ENCODE data around the gene TOR1AIP1.

Gene TOR1AIP1

DNA sequence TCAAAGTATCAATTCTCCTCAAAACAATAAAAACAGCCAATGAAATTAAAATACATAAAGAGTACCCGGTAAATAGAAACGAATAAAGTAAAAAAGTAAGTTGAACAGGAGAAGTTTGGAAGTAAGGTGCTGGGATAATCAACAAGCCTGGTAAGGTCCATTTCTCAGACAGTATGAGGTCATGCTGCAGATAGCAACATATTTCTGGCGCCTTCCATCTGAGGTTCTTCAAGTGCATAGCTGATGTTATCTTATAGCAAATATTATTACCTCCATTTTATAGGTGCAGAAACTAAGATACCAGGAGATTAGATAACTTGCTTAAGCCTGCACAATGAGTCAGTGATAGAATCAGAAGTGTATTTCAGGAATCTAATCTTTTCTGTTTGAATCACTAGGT is 48.8 kb downstream of the TOR1AIP1 start:
- TF ChIP-seq EP300 (IDR thresholded peaks at IDR 0.05; ENCODE audit: borderline replicate concordance) (no peak), CREB1 (IDR thresholded peaks at IDR 0.05; ENCODE audit: low read depth) (no peak), TAF1 (IDR thresholded peaks at IDR 0.05; ENCODE audit: low read depth) (no peak), NFIC (IDR thresholded peaks at IDR 0.05) (no peak), FOXM1 (IDR thresholded peaks at IDR 0.05; ENCODE audit: borderline replicate concordance, low read depth) (no peak), ZBTB7A (IDR thresholded peaks at IDR 0.05; ENCODE audit: low read depth) (no peak), CEBPB (IDR thresholded peaks at IDR 0.05) (no peak), RAD21 (IDR thresholded peaks at IDR 0.05; ENCODE audit: low read depth) (no peak), TCF12 (IDR thresholded peaks at IDR 0.05; ENCODE audit: low read depth) (no peak), YY1 (IDR thresholded peaks at IDR 0.05; ENCODE audit: low read depth) (no peak), EGR1 (IDR thresholded peaks at IDR 0.05) (no peak), TEAD4 (IDR thresholded peaks at IDR 0.05) (no peak)
- TF ChIP-seq, protein P1, sequence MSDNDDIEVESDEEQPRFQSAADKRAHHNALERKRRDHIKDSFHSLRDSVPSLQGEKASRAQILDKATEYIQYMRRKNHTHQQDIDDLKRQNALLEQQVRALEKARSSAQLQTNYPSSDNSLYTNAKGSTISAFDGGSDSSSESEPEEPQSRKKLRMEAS (IDR thresholded peaks at IDR 0.05) = no peak
- TF ChIP-seq, protein P2, sequence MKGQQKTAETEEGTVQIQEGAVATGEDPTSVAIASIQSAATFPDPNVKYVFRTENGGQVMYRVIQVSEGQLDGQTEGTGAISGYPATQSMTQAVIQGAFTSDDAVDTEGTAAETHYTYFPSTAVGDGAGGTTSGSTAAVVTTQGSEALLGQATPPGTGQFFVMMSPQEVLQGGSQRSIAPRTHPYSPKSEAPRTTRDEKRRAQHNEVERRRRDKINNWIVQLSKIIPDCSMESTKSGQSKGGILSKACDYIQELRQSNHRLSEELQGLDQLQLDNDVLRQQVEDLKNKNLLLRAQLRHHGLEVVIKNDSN (IDR thresholded peaks at IDR 0.05) = no peak

DNA sequence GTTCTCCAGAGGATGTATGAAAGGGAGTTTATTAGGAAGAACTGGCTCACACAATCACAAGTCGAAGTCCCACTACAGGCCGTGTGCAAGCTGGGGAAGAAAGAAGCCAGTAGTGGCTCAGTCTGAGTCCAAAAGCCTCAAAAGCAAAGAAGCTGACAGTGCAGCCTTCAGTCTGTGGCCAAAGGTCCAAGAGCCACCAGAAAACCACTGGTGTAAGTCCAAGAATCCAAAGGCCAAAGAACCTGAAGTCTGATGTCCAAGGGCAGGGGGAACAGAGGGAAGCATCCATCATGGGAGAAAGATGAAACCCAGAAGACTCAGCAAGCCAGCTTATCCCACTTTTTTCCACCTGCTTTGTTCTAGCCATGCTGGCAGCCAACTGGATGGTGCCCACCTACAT is 51.1 kb downstream of the TOR1AIP1 start:
- TF ChIP-seq CREB1 (IDR thresholded peaks at IDR 0.05; ENCODE audit: low read depth) = no peak
- TF ChIP-seq TAF1 (IDR thresholded peaks at IDR 0.05; ENCODE audit: low read depth) = no peak
- TF ChIP-seq, protein P1 (IDR thresholded peaks at IDR 0.05) = no peak
- TF ChIP-seq ZBTB7A (IDR thresholded peaks at IDR 0.05; ENCODE audit: low read depth) = no peak
- no peak for TF ChIP-seq TEAD4 (IDR thresholded peaks at IDR 0.05)
- TF ChIP-seq RAD21 (IDR thresholded peaks at IDR 0.05; ENCODE audit: low read depth) = no peak
- TF ChIP-seq EP300 (IDR thresholded peaks at IDR 0.05; ENCODE audit: borderline replicate concordance) = no peak
- no peak for TF ChIP-seq CEBPB (IDR thresholded peaks at IDR 0.05)
- TF ChIP-seq NFIC (IDR thresholded peaks at IDR 0.05) = no peak

DNA sequence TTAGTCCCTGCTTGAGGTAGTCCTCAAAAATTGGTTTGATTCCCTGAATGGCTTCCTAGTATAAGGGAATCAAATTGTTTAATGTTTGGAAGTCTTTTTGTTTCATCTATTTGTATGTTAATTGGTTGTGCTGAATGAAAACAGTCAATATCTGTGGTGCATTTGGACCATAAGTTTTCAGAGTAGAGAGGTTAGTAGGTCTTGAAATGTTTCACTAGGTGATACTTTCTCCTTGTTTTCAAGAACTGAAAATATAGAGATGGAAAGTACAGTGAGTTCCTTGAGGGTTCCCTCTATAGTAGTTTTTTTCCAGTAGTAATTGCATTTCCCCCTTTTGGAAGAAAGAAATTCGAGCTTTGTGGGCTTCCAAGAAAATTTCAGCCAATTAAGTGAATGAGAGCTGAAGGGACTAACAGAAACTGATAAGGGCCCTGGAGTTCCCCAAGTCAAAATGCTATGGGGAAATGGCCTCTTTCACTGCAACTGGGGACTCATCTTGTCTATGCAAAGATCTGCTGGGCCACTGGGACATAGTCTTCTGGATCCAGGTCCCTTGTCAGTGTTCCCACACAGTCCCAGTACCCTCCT is 53.9 kb downstream of the TOR1AIP1 start:
- TF ChIP-seq ZBTB7A (IDR thresholded peaks at IDR 0.05; ENCODE audit: low read depth) = no peak
- no peak for TF ChIP-seq CREB1 (IDR thresholded peaks at IDR 0.05; ENCODE audit: low read depth)
- TF ChIP-seq RAD21 (IDR thresholded peaks at IDR 0.05; ENCODE audit: low read depth) = no peak
- no peak for TF ChIP-seq TCF12 (IDR thresholded peaks at IDR 0.05; ENCODE audit: low read depth)
- TF ChIP-seq, protein P1 (IDR thresholded peaks at IDR 0.05) = no peak
- TF ChIP-seq EP300 (IDR thresholded peaks at IDR 0.05; ENCODE audit: borderline replicate concordance) = no peak
- TF ChIP-seq CEBPB (IDR thresholded peaks at IDR 0.05) = no peak
- TF ChIP-seq, protein P2 (IDR thresholded peaks at IDR 0.05) = no peak
- no peak for TF ChIP-seq FOXM1 (IDR thresholded peaks at IDR 0.05; ENCODE audit: borderline replicate concordance, low read depth)
- no peak for TF ChIP-seq TEAD4 (IDR thresholded peaks at IDR 0.05)
- TF ChIP-seq NFIC (IDR thresholded peaks at IDR 0.05) = no peak
- no peak for TF ChIP-seq YY1 (IDR thresholded peaks at IDR 0.05; ENCODE audit: low read depth)
- TF ChIP-seq, protein P3, sequence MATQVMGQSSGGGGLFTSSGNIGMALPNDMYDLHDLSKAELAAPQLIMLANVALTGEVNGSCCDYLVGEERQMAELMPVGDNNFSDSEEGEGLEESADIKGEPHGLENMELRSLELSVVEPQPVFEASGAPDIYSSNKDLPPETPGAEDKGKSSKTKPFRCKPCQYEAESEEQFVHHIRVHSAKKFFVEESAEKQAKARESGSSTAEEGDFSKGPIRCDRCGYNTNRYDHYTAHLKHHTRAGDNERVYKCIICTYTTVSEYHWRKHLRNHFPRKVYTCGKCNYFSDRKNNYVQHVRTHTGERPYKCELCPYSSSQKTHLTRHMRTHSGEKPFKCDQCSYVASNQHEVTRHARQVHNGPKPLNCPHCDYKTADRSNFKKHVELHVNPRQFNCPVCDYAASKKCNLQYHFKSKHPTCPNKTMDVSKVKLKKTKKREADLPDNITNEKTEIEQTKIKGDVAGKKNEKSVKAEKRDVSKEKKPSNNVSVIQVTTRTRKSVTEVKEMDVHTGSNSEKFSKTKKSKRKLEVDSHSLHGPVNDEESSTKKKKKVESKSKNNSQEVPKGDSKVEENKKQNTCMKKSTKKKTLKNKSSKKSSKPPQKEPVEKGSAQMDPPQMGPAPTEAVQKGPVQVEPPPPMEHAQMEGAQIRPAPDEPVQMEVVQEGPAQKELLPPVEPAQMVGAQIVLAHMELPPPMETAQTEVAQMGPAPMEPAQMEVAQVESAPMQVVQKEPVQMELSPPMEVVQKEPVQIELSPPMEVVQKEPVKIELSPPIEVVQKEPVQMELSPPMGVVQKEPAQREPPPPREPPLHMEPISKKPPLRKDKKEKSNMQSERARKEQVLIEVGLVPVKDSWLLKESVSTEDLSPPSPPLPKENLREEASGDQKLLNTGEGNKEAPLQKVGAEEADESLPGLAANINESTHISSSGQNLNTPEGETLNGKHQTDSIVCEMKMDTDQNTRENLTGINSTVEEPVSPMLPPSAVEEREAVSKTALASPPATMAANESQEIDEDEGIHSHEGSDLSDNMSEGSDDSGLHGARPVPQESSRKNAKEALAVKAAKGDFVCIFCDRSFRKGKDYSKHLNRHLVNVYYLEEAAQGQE (IDR thresholded peaks at IDR 0.05; ENCODE audit: low read depth) = no peak
- no peak for TF ChIP-seq TAF1 (IDR thresholded peaks at IDR 0.05; ENCODE audit: low read depth)

DNA sequence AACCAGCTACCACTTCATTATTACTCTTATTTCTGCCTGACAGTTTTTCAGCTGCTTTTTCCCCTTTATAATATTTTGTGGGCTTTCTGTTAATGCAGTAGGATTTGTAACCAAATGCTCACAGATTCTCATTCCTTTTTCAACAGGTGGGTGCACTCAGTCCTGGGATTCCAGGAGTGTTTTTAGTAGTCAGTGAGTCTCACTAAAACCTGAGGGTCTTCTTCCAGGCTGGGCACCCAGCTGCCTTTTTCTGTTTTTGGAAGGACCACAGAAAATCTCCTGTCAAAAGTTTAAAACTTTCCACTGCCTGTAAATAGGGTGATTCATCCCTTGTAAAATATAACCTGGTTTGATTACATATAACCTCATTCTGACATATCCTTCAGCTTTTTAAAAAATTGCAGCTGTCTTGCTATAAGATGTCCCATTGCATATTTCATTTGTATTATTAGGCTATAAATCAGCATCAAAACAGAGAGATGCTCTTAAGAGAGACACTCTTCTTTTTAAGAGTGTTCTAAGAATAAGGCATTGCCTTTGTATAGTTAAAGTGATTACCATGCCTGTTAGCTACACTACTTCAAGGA is 55.7 kb downstream of the TOR1AIP1 start:
- no peak for TF ChIP-seq FOXM1 (IDR thresholded peaks at IDR 0.05; ENCODE audit: borderline replicate concordance, low read depth)

DNA sequence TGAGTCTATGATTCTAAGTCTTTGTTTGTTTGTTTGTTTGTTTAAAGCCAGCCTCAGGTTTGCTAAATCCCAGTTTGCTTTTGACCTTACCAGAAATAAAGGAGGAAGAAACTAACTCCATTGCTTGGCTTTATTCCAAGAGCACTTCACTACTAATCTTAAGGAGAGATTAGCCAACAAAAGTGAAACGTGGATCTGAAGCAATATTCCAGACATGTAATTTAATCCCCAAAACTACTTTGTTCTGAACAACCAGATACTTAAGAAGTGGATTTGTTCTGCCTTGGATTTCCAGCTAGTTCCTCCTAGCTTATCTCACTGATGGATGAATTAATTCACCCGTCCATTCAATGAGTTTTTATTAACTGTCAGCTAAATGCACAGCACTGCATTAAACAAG is 56.7 kb downstream of the TOR1AIP1 start:
- TF ChIP-seq, protein P1 (IDR thresholded peaks at IDR 0.05) = no peak
- TF ChIP-seq CEBPB (IDR thresholded peaks at IDR 0.05) = 0 out of 2 replicates have a peak, but pooled peaks have one; percentile 27
- no peak for TF ChIP-seq FOXM1 (IDR thresholded peaks at IDR 0.05; ENCODE audit: borderline replicate concordance, low read depth)
- no peak for TF ChIP-seq TEAD4 (IDR thresholded peaks at IDR 0.05)
- no peak for TF ChIP-seq ZBTB7A (IDR thresholded peaks at IDR 0.05; ENCODE audit: low read depth)
- peak; percentile 46; the same call in 1 of the 2 replicates for TF ChIP-seq NFIC (IDR thresholded peaks at IDR 0.05)
- TF ChIP-seq, protein P3 (IDR thresholded peaks at IDR 0.05; ENCODE audit: low read depth) = no peak
- no peak for TF ChIP-seq YY1 (IDR thresholded peaks at IDR 0.05; ENCODE audit: low read depth)
- no peak for TF ChIP-seq EGR1 (IDR thresholded peaks at IDR 0.05)

Measured in Ishikawa (cell line).